NCI-H2081 (cell line): ENCODE data around the gene TTPAL.
A peak's percentile ranks its signal among the peaks of the same experiment; 100 is the strongest.
"Not testable (repeated sequence)": the region's sequence is repeated elsewhere in the genome, so short reads cannot be mapped to it uniquely, and the experiment has no call there.

Source experiments
- DNase-seq, 2 experiments: peaks; one replicate each; lab custom pipeline; 2025; lab: John Stamatoyannopoulos, UW

TTPAL gene

GRCh38 chr20:44468044-44468782 lies 7.5 kb upstream of the TTPAL start:
- no peak for DNase-seq

- DNase-seq: no peak
Measured at GRCh38 chr20:44470327-44470726, 5.3 kb upstream of the TTPAL start.

GRCh38 chr20:44471481-44471882 lies 4.2 kb upstream of the TTPAL start:
- no peak for DNase-seq

GRCh38 chr20:44472283-44472682 lies 3.4 kb upstream of the TTPAL start:
- not testable (repeated sequence) for DNase-seq

- DNase-seq: peak in 1 of 2 experiments; percentile 44
Measured at GRCh38 chr20:44475372-44475693, 341 bp upstream of the TTPAL start.

GRCh38 chr20:44477151-44477550 lies 1.5 kb downstream of the TTPAL start:
- DNase-seq: no peak

- no peak for DNase-seq
Measured at GRCh38 chr20:44478206-44478605, 2.5 kb downstream of the TTPAL start.

- DNase-seq: no peak
Measured at GRCh38 chr20:44479643-44480042, 4.0 kb downstream of the TTPAL start.

- no peak for DNase-seq
Measured at GRCh38 chr20:44480097-44480496, 4.4 kb downstream of the TTPAL start.

- DNase-seq: no peak
Measured at GRCh38 chr20:44481719-44482416, 6.2 kb downstream of the TTPAL start.

- DNase-seq: no peak
Measured at GRCh38 chr20:44483112-44483511, 7.4 kb downstream of the TTPAL start.

GRCh38 chr20:44485078-44485829 lies 9.6 kb downstream of the TTPAL start:
- DNase-seq: no peak

- DNase-seq: no peak
Measured at GRCh38 chr20:44485830-44486198, 10.1 kb downstream of the TTPAL start.

GRCh38 chr20:44488551-44488950 lies 12.9 kb downstream of the TTPAL start:
- no peak for DNase-seq

- no peak for DNase-seq
Measured at GRCh38 chr20:44489223-44489622, 13.5 kb downstream of the TTPAL start.

- no peak for DNase-seq
Measured at GRCh38 chr20:44489931-44490330, 14.3 kb downstream of the TTPAL start.

- DNase-seq: no peak
Measured at GRCh38 chr20:44491635-44492395, 16.1 kb downstream of the TTPAL start.

GRCh38 chr20:44494266-44494665 lies 18.6 kb downstream of the TTPAL start:
- no peak for DNase-seq

GRCh38 chr20:44494681-44495080 lies 19.0 kb downstream of the TTPAL start:
- no peak for DNase-seq

GRCh38 chr20:44495257-44495656 lies 19.6 kb downstream of the TTPAL start:
- DNase-seq: no peak

GRCh38 chr20:44495802-44496481 lies 20.3 kb downstream of the TTPAL start:
- DNase-seq: no peak

GRCh38 chr20:44496976-44497375 lies 21.3 kb downstream of the TTPAL start:
- no peak for DNase-seq
